OCI-LY3 (cell line): Measurements from ENCODE around the gene PPP6R3.

Experiments
- EZH2phosphoT487 ChIP-seq: fragments of 200-600 bp; shearing (Covaris generic); IDR thresholded peaks from 2 replicates; pipeline ENCODE4 v1.6.1; 2018; ENCODE audit warnings: antibody characterized with exemption, mixed run types, low read depth
- TF ChIP-seq, protein P1 (sequence below): fragments of 200-600, 300-600 bp; sonication (generic); IDR thresholded peaks from 2 replicates; pipeline ENCODE4 v1.5.1; 2014; ENCODE audit warnings: antibody characterized with exemption, low read length, low read depth

DNA sequence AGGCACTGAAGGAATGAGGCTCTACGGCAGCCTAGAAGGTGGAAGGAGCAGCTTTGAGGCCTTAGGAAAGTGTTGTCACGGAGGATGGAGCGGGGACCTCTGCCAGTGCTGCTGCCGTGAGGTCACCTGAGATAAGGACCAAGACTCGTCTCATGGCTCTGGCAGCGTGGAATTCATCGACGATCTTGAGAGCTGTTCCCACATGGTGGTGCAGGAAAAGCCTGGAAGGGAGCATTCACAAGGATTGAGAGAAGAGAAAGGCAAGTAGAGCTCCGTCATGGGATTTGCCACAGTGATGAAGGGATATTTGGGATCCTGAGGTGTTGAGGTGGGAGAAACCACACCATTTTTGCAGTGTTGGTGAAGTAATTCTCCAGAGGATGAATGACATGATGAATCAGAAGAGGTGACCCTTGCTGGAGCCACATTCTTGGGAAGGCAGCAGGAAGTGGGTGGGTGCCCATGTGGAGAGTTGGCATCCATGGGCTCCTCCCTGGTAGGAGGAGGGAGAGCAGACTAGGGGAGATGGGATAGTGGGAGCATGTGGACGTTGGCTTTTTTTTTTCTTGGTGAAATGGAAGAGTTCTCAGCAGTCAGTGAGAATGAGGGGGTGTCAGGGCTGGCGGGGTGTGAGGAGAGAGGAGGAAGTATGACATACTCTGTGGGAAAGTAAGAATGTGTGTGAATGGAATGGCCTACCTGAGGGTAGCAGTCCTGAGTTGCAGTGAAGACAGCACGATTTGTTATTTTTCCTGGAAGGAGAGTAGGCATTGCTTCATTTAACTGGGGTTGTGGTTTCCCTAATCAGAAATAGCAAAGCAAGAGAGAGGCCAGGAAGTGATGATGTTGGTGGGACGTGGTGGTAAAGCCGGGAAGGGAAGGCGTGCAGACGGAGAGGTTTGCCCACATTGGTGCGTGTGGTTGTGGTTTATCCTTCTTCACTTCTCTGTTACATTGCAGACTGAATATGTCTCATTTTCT, 11.1 kb downstream of the PPP6R3 start:
- TF ChIP-seq, protein P1, sequence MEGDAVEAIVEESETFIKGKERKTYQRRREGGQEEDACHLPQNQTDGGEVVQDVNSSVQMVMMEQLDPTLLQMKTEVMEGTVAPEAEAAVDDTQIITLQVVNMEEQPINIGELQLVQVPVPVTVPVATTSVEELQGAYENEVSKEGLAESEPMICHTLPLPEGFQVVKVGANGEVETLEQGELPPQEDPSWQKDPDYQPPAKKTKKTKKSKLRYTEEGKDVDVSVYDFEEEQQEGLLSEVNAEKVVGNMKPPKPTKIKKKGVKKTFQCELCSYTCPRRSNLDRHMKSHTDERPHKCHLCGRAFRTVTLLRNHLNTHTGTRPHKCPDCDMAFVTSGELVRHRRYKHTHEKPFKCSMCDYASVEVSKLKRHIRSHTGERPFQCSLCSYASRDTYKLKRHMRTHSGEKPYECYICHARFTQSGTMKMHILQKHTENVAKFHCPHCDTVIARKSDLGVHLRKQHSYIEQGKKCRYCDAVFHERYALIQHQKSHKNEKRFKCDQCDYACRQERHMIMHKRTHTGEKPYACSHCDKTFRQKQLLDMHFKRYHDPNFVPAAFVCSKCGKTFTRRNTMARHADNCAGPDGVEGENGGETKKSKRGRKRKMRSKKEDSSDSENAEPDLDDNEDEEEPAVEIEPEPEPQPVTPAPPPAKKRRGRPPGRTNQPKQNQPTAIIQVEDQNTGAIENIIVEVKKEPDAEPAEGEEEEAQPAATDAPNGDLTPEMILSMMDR, result no peak
- TF ChIP-seq EZH2phosphoT487, result no peak
